HepG2 (cell line): ENCODE measurements around the gene ELMOD3. TPM values are rescaled to one million over a fixed set of nuclear protein-coding genes. Genes with fewer than 3 reads are reported as not detected.

Experiments used
- ARHGAP35 ChIP-seq: sonication (generic); formaldehyde crosslinking; IDR thresholded peaks from 2 replicates; pipeline ENCODE4 v1.9.0; 2022; ENCODE audit warnings: mild to moderate bottlenecking, inconsistent platforms, moderate library complexity, missing genetic modification reagents, borderline replicate concordance
- DNMT1 ChIP-seq: sonication (generic); formaldehyde crosslinking; IDR thresholded peaks from 2 replicates; pipeline ENCODE4 v1.5.1; 2020; ENCODE audit warnings: mild to moderate bottlenecking, missing genetic modification reagents
- EZH2 ChIP-seq: conservative IDR thresholded peaks from 2 replicates; pipeline ENCODE4 v1.6.1; 2012; ENCODE audit warnings: mild to moderate bottlenecking, low read depth, low read length, moderate library complexity
- HHEX ChIP-seq: IDR thresholded peaks from 2 replicates; pipeline ENCODE4 v1.6.1; 2016; ENCODE audit warnings: control low read depth
- HOXA9 ChIP-seq: sonication (generic); formaldehyde crosslinking; IDR thresholded peaks from 2 replicates; pipeline ENCODE4 v1.8.1; 2022; ENCODE audit warnings: missing genetic modification reagents, mild to moderate bottlenecking, moderate library complexity, borderline replicate concordance
- HOXD1 ChIP-seq: sonication (generic); formaldehyde crosslinking; IDR thresholded peaks from 2 replicates; pipeline ENCODE4 v1.5.0; 2020; ENCODE audit warnings: missing genetic modification reagents
- KDM3A ChIP-seq: IDR thresholded peaks from 2 replicates; pipeline ENCODE4 v1.6.1; 2018; ENCODE audit warnings: low read depth, missing compliant biosample characterization
- MEIS2 ChIP-seq: sonication (generic); formaldehyde crosslinking; IDR thresholded peaks from 2 replicates; pipeline ENCODE4 v1.9.0; 2021; ENCODE audit warnings: mild to moderate bottlenecking, missing genetic modification reagents
- MYNN ChIP-seq: sonication (generic); formaldehyde crosslinking; IDR thresholded peaks from 2 replicates; pipeline ENCODE4 v1.4.0; 2020; ENCODE audit warnings: mild to moderate bottlenecking, low read depth, missing genetic modification reagents
- NCOA2 ChIP-seq: sonication (generic); formaldehyde crosslinking; IDR thresholded peaks from 2 replicates; pipeline ENCODE4 v1.8.0; 2022; ENCODE audit warnings: inconsistent platforms
- NFIB ChIP-seq: sonication (generic); formaldehyde crosslinking; IDR thresholded peaks from 2 replicates; pipeline ENCODE4 v1.9.0; 2021; ENCODE audit warnings: missing genetic modification reagents, mild to moderate bottlenecking, borderline replicate concordance
- NPAS2 ChIP-seq: sonication (generic); formaldehyde crosslinking; IDR thresholded peaks from 2 replicates; pipeline ENCODE4 v1.8.0; 2022; ENCODE audit warnings: mild to moderate bottlenecking, missing genetic modification reagents, borderline replicate concordance
- RCOR2 ChIP-seq: IDR thresholded peaks from 2 replicates; pipeline ENCODE4 v1.6.1; 2016; ENCODE audit warnings: missing biosample characterization, missing genetic modification reagents
- REPIN1 ChIP-seq: sonication (generic); formaldehyde crosslinking; IDR thresholded peaks from 2 replicates; pipeline ENCODE4 v1.8.0; 2022; ENCODE audit warnings: missing genetic modification reagents, low read depth, mild to moderate bottlenecking, borderline replicate concordance
- SNRNP70 ChIP-seq: fragments of 200-400 bp; formaldehyde crosslinking; IDR thresholded peaks from 2 replicates; pipeline ENCODE4 v1.6.1; 2017; ENCODE audit warnings: mild to moderate bottlenecking, low read depth, low read length, moderate library complexity
- SP5 ChIP-seq: IDR thresholded peaks from 2 replicates; pipeline ENCODE4 v1.6.1; 2016; ENCODE audit warnings: low read depth, borderline replicate concordance
- ZBTB8A ChIP-seq: sonication (generic); formaldehyde crosslinking; IDR thresholded peaks from 2 replicates; pipeline ENCODE4 v1.4.0; 2020; ENCODE audit warnings: mild to moderate bottlenecking, low read depth, missing genetic modification reagents, borderline replicate concordance
- ZMYM2 ChIP-seq: sonication (generic); formaldehyde crosslinking; IDR thresholded peaks from 2 replicates; pipeline ENCODE4 v1.8.0; 2022; ENCODE audit warnings: mild to moderate bottlenecking, missing genetic modification reagents
- ZNF839 ChIP-seq: sonication (generic); formaldehyde crosslinking; IDR thresholded peaks from 2 replicates; pipeline ENCODE4 v1.4.0; 2020; ENCODE audit warnings: missing genetic modification reagents, mild to moderate bottlenecking, borderline replicate concordance
- ZNF878 ChIP-seq: sonication (generic); formaldehyde crosslinking; IDR thresholded peaks from 2 replicates; pipeline ENCODE4 v1.8.1; 2023; ENCODE audit warnings: mild to moderate bottlenecking, missing genetic modification reagents, moderate library complexity
- polyA plus RNA-seq, 8 experiments: library from polyadenylated mRNA; depleted of rRNA in 3 of 8; stranded (reverse) in 7 of 8; unstranded in 1 of 8; fragments of >200 nt; fragmentation: Illumina TruSeq in 4 of 8; extraction: Trizol in 4 of 8; gene quantifications; 2 replicates each; pipeline versions ENCODE4 v1.2.1 to v1.2.3, GENCODE V29; 2011 to 2016; ENCODE audit warnings: low read depth in 4 of 8, missing spikeins in 1 of 8, mixed read lengths in 1 of 8; ENCODE audit not compliant: insufficient read depth in 1 of 8
- total RNA-seq, 5 experiments: library from RNA; depleted of rRNA; stranded (reverse); fragments of >200 nt; fragmentation: Illumina TruSeq; extraction: Trizol; gene quantifications; 2 replicates each; pipeline ENCODE4 v1.2.3, GENCODE V29; 2016; ENCODE audit warnings: low read depth in 1 of 5
- TF ChIP-seq, protein P1 (sequence below): sonication (generic); formaldehyde crosslinking; IDR thresholded peaks from 2 replicates; pipeline ENCODE4 v1.5.1; 2020; ENCODE audit warnings: missing genetic modification reagents, mild to moderate bottlenecking, borderline replicate concordance

The ELMOD3 gene
- total and polyA plus RNA-seq, 2 of the 13 experiments (the other 11 are each of a cell fraction or from before 2014, with no cell fraction given), result 13.3 to 19.5 TPM

DNA sequence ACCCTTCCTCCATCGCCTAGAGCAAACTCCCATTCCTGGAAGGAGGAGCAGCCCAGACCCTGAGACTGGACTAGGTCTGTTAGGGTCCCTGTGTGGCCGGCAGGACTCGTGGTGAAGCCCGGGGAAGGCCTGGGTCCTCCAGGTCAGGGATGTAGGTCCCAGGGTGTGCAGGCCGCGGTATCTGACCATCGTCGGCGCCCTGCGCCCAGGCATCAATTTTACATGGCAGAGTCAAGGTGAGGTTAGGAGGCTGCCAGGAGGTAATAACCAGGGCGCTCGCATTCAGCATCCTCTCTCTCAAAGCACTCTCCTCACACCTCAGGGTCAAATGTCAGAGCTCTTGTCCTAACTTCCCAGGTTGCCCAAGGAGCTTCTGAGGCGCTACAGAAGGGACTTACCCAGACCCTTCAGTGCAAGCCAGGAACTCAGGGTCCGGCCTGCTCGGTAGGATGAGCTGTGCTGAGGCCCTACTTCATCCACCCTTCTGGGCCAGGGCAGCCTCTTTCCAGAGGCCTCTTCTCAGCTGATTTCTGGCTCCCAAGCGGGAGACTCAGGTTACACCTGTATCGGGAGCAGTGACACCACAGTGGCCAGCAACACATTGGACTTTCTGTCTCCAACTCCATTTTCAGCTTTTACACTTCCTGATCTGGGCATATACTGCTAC lies 64.6 kb downstream of the ELMOD3 start (continued):
- TF ChIP-seq RCOR2 (no peak), NPAS2 (CRISPR knock-in tag) (no peak), SP5 (CRISPR knock-in tag) (no peak), ZMYM2 (CRISPR knock-in tag) (no peak), HOXA9 (CRISPR knock-in tag) (no peak), HOXD1 (CRISPR knock-in tag) (no peak), NCOA2 (peak; percentile 22; the same call in 1 of the 2 replicates), ARHGAP35 (CRISPR knock-in tag) (no peak), SNRNP70 (no peak), MYNN (peak; percentile 28; the same call in 1 of the 2 replicates), NFIB (no peak), DNMT1 (CRISPR knock-in tag) (no peak), KDM3A (CRISPR knock-in tag) (no peak), ZNF839 (CRISPR knock-in tag) (no peak), REPIN1 (peak; percentile 12; the same call in 1 of the 2 replicates), HHEX (0 out of 2 replicates have a peak, but pooled peaks have one; percentile 9), ZNF878 (CRISPR knock-in tag) (peak; percentile 63; the same call in 1 of the 2 replicates), ZBTB8A (CRISPR knock-in tag) (0 out of 2 replicates have a peak, but pooled peaks have one; percentile 12), EZH2 (no peak), MEIS2 (CRISPR knock-in tag) (no peak)
- TF ChIP-seq, protein P1, sequence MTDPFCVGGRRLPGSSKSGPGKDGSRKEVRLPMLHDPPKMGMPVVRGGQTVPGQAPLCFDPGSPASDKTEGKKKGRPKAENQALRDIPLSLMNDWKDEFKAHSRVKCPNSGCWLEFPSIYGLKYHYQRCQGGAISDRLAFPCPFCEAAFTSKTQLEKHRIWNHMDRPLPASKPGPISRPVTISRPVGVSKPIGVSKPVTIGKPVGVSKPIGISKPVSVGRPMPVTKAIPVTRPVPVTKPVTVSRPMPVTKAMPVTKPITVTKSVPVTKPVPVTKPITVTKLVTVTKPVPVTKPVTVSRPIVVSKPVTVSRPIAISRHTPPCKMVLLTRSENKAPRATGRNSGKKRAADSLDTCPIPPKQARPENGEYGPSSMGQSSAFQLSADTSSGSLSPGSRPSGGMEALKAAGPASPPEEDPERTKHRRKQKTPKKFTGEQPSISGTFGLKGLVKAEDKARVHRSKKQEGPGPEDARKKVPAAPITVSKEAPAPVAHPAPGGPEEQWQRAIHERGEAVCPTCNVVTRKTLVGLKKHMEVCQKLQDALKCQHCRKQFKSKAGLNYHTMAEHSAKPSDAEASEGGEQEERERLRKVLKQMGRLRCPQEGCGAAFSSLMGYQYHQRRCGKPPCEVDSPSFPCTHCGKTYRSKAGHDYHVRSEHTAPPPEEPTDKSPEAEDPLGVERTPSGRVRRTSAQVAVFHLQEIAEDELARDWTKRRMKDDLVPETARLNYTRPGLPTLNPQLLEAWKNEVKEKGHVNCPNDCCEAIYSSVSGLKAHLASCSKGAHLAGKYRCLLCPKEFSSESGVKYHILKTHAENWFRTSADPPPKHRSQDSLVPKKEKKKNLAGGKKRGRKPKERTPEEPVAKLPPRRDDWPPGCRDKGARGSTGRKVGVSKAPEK (CRISPR knock-in tag), result no peak
